GM12874 (cell line): ENCODE results near the gene NR5A1.

ENCODE experiments used
- CTCF ChIP-seq: IDR thresholded peaks from 2 replicates; pipeline ENCODE4 v1.5.1; 2011; ENCODE audit warnings: low read depth, mild to moderate bottlenecking, control low read depth, low read length, moderate library complexity; ENCODE audit not compliant: insufficient read depth

NR5A1 gene

GRCh38 chr9:124506931-124507879 lies at the start of gene NR5A1:
TSS of gene NR5A1 (minus strand) at chr9:124507399. CDS start at chr9:124503395, 4,004 bp downstream.
- TF ChIP-seq CTCF: no peak

GRCh38 chr9:124555043-124555442 lies 47.8 kb upstream of the NR5A1 start:
- TF ChIP-seq CTCF: no peak

- no peak for TF ChIP-seq CTCF
Observed at GRCh38 chr9:124553738-124554137, 46.5 kb upstream of the NR5A1 start.

- no peak for TF ChIP-seq CTCF
Observed at GRCh38 chr9:124552273-124552605, 45.0 kb upstream of the NR5A1 start.

GRCh38 chr9:124551472-124552272 lies 44.5 kb upstream of the NR5A1 start:
- peak; percentile 48 for TF ChIP-seq CTCF

- no peak for TF ChIP-seq CTCF
Observed at GRCh38 chr9:124550072-124550471, 42.9 kb upstream of the NR5A1 start.

GRCh38 chr9:124549016-124549415 lies 41.8 kb upstream of the NR5A1 start:
- no peak for TF ChIP-seq CTCF
